SJCRH30 (cell line): ENCODE results near the gene SKAP2. TPM values are rescaled to one million over a fixed set of nuclear protein-coding genes. Genes with fewer than 3 reads are reported as not detected.
A peak's percentile ranks its signal among the peaks of the same experiment; 100 is the strongest.

Source experiments
- DNase-seq, 2 experiments: peaks; one replicate each; pipeline ENCODE4 v3.0.0-alpha.2; 2015 to 2020
- H3K27ac ChIP-seq: fragments of 250-450 bp; sonication (Bioruptor Pico); 2 replicates; pipeline ENCODE4 v1.5.1; 2020; ENCODE audit warnings: mild to moderate bottlenecking, moderate library complexity
- H3K27me3 ChIP-seq: fragments of 250-450 bp; sonication (Bioruptor Pico); 2 replicates; pipeline ENCODE4 v1.5.1; 2020; ENCODE audit warnings: mild to moderate bottlenecking, moderate library complexity
- H3K36me3 ChIP-seq: fragments of 250-450 bp; sonication (Bioruptor Pico); 2 replicates; pipeline ENCODE4 v1.5.1; 2020; ENCODE audit warnings: mild to moderate bottlenecking, moderate library complexity
- H3K4me1 ChIP-seq: fragments of 250-450 bp; sonication (Bioruptor Pico); 2 replicates; pipeline ENCODE4 v1.5.1; 2020; ENCODE audit warnings: mild to moderate bottlenecking, moderate library complexity
- H3K4me3 ChIP-seq: fragments of 250-450 bp; sonication (Bioruptor Pico); 2 replicates; pipeline ENCODE4 v1.5.1; 2020; ENCODE audit warnings: mild to moderate bottlenecking, moderate library complexity
- H3K9me3 ChIP-seq: fragments of 250-450 bp; sonication (Bioruptor Pico); replicated peaks from 2 replicates; pipeline ENCODE4 v1.5.1; 2020; ENCODE audit warnings: mild to moderate bottlenecking, moderate library complexity
- total RNA-seq: library from RNA; depleted of rRNA; stranded (reverse); fragments of >200 nt; shearing (Covaris generic); gene quantifications from 2 replicates; pipeline ENCODE4 v1.2.3, GENCODE V29; 2014; rRNA removed

Gene SKAP2
- total RNA-seq, 1 experiment from 2014 or later: 16.9 TPM

DNA sequence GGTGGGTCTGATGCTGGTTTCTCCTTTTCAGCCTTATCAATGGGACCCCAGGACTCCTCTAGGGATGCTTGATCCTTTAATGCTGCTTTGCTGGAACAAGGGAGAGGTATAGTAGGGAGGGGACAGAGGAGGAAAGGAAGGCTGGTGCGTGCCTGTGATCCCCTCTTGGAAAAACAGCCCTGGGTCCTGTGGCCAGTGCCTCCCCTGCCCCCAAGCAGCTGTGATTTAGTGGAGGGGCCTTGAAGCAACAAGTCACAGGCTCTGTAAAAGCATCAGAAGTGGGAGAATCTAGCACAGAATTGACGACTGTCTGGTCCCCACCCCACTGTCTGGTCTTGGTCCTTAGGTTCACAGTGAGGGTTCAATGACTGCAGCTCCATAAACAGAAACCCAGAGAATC lies 237.7 kb downstream of the SKAP2 start:
- H3K36me3 ChIP-seq: no peaks in the 10 kb centered on the region
- no peak overlapping the region for H3K4me3 ChIP-seq
- no peaks in the 10 kb centered on the region for H3K9me3 ChIP-seq
- H3K27ac ChIP-seq: no peak overlapping the region
- H3K4me1 ChIP-seq: no peaks in the 10 kb centered on the region
- no peak for DNase-seq
- H3K27me3 ChIP-seq: peaks cover 60% of the 10 kb centered on the region

GRCh38 chr7:26626156-26626555 lies 238.2 kb downstream of the SKAP2 start:
- Histone ChIP-seq H3K9me3 (no peaks in the 10 kb centered on the region), H3K36me3 (no peaks in the 10 kb centered on the region), H3K4me3 (no peak overlapping the region), H3K27ac (no peak overlapping the region), H3K4me1 (no peaks in the 10 kb centered on the region), H3K27me3 (peaks cover 55% of the 10 kb centered on the region)
- DNase-seq: no peak

DNA sequence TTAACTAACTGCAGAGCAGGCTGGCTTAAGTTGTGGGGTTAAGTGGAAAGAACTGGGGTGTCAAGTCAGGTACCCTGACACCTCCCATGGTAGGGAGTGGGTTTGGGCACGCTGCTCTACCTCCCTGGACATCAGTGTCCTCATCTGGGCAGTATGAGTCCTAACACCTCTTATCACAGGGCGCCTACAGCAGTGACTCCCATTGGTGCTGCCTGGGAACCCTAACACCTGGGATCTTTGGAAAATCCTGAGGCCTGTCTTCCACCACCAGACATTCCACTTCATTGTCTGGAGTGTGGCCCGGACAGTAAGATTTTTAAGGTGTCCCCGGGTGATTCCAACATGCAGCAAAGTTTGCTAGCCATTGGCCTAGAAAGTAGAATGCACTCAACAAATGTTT lies 239.1 kb downstream of the SKAP2 start:
- no peak for DNase-seq
- H3K4me3 ChIP-seq: no peak overlapping the region
- H3K9me3 ChIP-seq: no peaks in the 10 kb centered on the region
- no peaks in the 10 kb centered on the region for H3K36me3 ChIP-seq
- H3K27me3 ChIP-seq: peaks cover 53% of the 10 kb centered on the region
- H3K4me1 ChIP-seq: no peaks in the 10 kb centered on the region
- no peak overlapping the region for H3K27ac ChIP-seq

DNA sequence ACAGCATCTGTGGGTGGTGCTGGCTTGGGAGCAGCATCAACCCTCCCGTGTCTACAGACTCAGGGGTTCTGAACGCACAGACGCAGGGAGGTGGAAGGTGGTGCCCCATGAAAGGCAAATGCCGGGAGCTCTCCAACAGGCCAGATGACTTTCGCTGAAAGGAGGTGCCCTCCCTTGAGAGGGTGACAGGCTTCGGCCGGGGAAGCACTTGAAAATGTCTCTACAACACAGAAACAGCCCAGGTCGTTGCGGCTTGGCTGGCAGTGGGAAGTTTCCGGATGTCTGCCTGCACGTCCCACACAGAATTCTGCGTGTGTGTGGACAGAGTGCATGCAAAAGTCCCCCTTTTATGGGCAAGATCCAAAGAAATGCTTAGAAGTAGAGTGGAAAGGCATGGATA lies 239.6 kb downstream of the SKAP2 start:
- Histone ChIP-seq H3K4me1 (no peaks in the 10 kb centered on the region), H3K36me3 (no peaks in the 10 kb centered on the region), H3K4me3 (no peak overlapping the region), H3K27me3 (peaks cover 53% of the 10 kb centered on the region), H3K27ac (no peak overlapping the region), H3K9me3 (no peaks in the 10 kb centered on the region)
- no peak for DNase-seq

DNA sequence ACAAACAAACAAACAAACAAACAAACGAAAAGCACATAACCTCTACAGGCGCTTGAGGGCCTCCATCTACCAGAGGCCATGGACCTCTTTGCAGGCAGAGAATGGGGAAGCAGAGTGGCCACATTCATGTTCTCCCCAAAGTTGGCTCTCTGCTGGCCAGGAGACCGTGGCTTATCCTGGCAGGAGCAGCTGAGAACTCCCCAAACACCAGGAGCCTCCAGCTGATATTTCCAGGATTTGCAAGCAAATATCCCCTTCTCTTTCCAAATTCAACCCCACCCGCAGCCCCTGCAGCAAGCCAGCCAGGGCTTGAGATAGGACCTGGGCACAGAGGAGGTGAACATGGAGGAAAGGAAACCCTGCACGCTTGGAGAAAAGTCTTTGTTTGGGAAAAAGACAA lies 240.0 kb downstream of the SKAP2 start:
- Histone ChIP-seq H3K9me3 (no peaks in the 10 kb centered on the region), H3K4me1 (no peaks in the 10 kb centered on the region), H3K36me3 (no peaks in the 10 kb centered on the region), H3K27me3 (peaks cover 51% of the 10 kb centered on the region), H3K27ac (no peak overlapping the region), H3K4me3 (no peak overlapping the region)
- DNase-seq: no peak

- Histone ChIP-seq H3K4me3 (no peak overlapping the region), H3K9me3 (no peaks in the 10 kb centered on the region), H3K4me1 (no peaks in the 10 kb centered on the region), H3K27ac (no peak overlapping the region), H3K36me3 (no peaks in the 10 kb centered on the region), H3K27me3 (peaks cover 28% of the 10 kb centered on the region)
- peak; percentile 36 to 45 for DNase-seq
These were observed 244.0 kb downstream of the SKAP2 start for GRCh38 chr7:26620352-26620751.

- H3K27ac ChIP-seq: no peak overlapping the region
- no peak for DNase-seq
- no peaks in the 10 kb centered on the region for H3K36me3 ChIP-seq
- H3K27me3 ChIP-seq: peaks cover 23% of the 10 kb centered on the region
- no peaks in the 10 kb centered on the region for H3K9me3 ChIP-seq
- H3K4me1 ChIP-seq: no peaks in the 10 kb centered on the region
- no peak overlapping the region for H3K4me3 ChIP-seq
These were observed 244.9 kb downstream of the SKAP2 start for GRCh38 chr7:26619348-26619984.

DNA sequence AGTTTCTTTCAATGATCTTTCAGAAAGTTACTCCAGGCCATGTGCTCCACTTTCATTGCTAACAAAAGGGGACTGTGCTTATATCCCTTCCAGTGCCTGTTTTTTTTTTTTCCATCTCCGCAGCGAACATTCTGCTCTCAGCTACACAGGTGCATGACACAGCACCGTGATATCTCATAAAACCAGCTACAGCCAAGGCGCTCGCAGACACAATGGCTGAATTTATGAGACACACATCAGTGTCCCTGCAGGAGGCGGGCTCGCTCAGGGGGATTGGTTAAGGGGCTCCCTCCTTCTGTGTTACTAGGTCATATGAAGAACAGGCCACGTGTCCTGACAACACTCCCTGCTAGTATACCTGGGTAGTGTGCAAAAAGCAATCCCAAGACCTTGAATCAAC lies 245.5 kb downstream of the SKAP2 start:
- peaks cover 17% of the 10 kb centered on the region for H3K27me3 ChIP-seq
- DNase-seq: no peak
- H3K27ac ChIP-seq: no peak overlapping the region
- no peaks in the 10 kb centered on the region for H3K4me1 ChIP-seq
- no peak overlapping the region for H3K4me3 ChIP-seq
- H3K9me3 ChIP-seq: no peaks in the 10 kb centered on the region
- no peaks in the 10 kb centered on the region for H3K36me3 ChIP-seq

GRCh38 chr7:26618449-26618848 lies 245.9 kb downstream of the SKAP2 start:
- H3K27ac ChIP-seq: no peak overlapping the region
- no peaks in the 10 kb centered on the region for H3K4me1 ChIP-seq
- DNase-seq: no peak
- H3K9me3 ChIP-seq: no peaks in the 10 kb centered on the region
- no peaks in the 10 kb centered on the region for H3K36me3 ChIP-seq
- peaks cover 14% of the 10 kb centered on the region for H3K27me3 ChIP-seq
- no peak overlapping the region for H3K4me3 ChIP-seq

Other genes with a start within 250 kb of the SKAP2 start
- gene HOXA1, start 231.4 kb upstream of the SKAP2 start, total RNA-seq: 6.8 and 7.3 TPM in 2 replicates
- 2.8 and 4.2 TPM in 2 replicates for gene HOXA2, start 238.1 kb upstream of the SKAP2 start, total RNA-seq